GM06990 (cell line): ENCODE results near the gene PARD6G.
"Not testable (repeated sequence)": the region's sequence is repeated elsewhere in the genome, so short reads cannot be mapped to it uniquely, and the experiment has no call there.

Experiments
- DNase-seq: peaks from one replicate; pipeline ENCODE4 v3.0.0-alpha.2; 2011; ENCODE audit not compliant: insufficient read length; ENCODE audit errors: extremely low read depth
- H3K27me3 ChIP-seq: replicated peaks from 2 replicates; pipeline ENCODE4 v1.6.0; 2011; ENCODE audit warnings: low read length; ENCODE audit not compliant: control insufficient read depth, insufficient read depth
- H3K36me3 ChIP-seq: 2 replicates; pipeline ENCODE4 v1.5.1; 2011; ENCODE audit warnings: low read length; ENCODE audit not compliant: control insufficient read depth, insufficient read depth
- H3K4me3 ChIP-seq: replicated peaks from 2 replicates; pipeline ENCODE4 v1.5.1; 2011; ENCODE audit warnings: low read depth, mild to moderate bottlenecking, control low read depth, low read length
- CTCF ChIP-seq: IDR thresholded peaks from 2 replicates; pipeline ENCODE4 v1.5.1; 2011; ENCODE audit warnings: low read length, control low read depth, mild to moderate bottlenecking, inconsistent platforms; ENCODE audit not compliant: insufficient read depth, poor library complexity, severe bottlenecking

PARD6G gene

GRCh38 chr18:80238651-80239260 lies 8.6 kb downstream of the PARD6G start:
- Histone ChIP-seq H3K36me3 (no peaks in the 10 kb centered on the region), H3K27me3 (no peaks in the 10 kb centered on the region; the same call in none of the 2 replicates), H3K4me3 (no peak overlapping the region)
- TF ChIP-seq CTCF = no peak
- DNase-seq = no peak

GRCh38 chr18:80237519-80237918 lies 9.8 kb downstream of the PARD6G start:
- DNase-seq, H3K27me3 ChIP-seq, H3K4me3 ChIP-seq, H3K36me3 ChIP-seq: not testable (repeated sequence)

- no peak for TF ChIP-seq CTCF
- H3K27me3 ChIP-seq = no peaks in the 10 kb centered on the region
- no peaks in the 10 kb centered on the region for H3K36me3 ChIP-seq
- no peak overlapping the region for H3K4me3 ChIP-seq
- no peak for DNase-seq
These were observed 12.9 kb downstream of the PARD6G start for GRCh38 chr18:80234398-80234797.

- DNase-seq = no peak
- Histone ChIP-seq H3K27me3 (no peaks in the 10 kb centered on the region), H3K36me3 (no peaks in the 10 kb centered on the region), H3K4me3 (no peak overlapping the region)
- TF ChIP-seq CTCF = no peak
These were observed 13.4 kb downstream of the PARD6G start for GRCh38 chr18:80233899-80234298.

- no peaks in the 10 kb centered on the region for H3K27me3 ChIP-seq
- TF ChIP-seq CTCF = no peak
- no peak for DNase-seq
- no peaks in the 10 kb centered on the region for H3K36me3 ChIP-seq
- H3K4me3 ChIP-seq = no peak overlapping the region
These were observed 14.0 kb downstream of the PARD6G start for GRCh38 chr18:80233201-80233835.

- no peaks in the 10 kb centered on the region for H3K27me3 ChIP-seq
- no peaks in the 10 kb centered on the region for H3K36me3 ChIP-seq
- no peak for DNase-seq
- H3K4me3 ChIP-seq = no peak overlapping the region
- TF ChIP-seq CTCF = no peak
These were observed 14.6 kb downstream of the PARD6G start for GRCh38 chr18:80232710-80233109.
